AG04450 (cell line): ENCODE data around the gene FBXL5. TPM values are rescaled to one million over a fixed set of nuclear protein-coding genes. Genes with fewer than 3 reads are reported as not detected.

Source experiments
- CTCF ChIA-PET: fragments of 300-600, 350-600 bp; formaldehyde crosslinking; extraction: SDS; loops from one replicate; lab custom pipeline; 2022; ENCODE audit warnings: antibody characterized with exemption, inconsistent platforms; lab: Charles Lee
- POLR2A ChIA-PET: fragments of 350-600 bp; formaldehyde crosslinking; extraction: SDS; loops from one replicate; lab custom pipeline; 2021; ENCODE audit warnings: antibody characterized with exemption, inconsistent platforms; lab: Yijun Ruan, JAX
- DNase-seq: peaks from one replicate; pipeline ENCODE4 v3.0.0-alpha.2; 2011; ENCODE audit warnings: low read depth, low spot score
- H3K27ac ChIP-seq: one replicate; pipeline ENCODE4 v1.5.1; 2012; ENCODE audit warnings: low read depth, low read length, control low read depth
- H3K27me3 ChIP-seq: one replicate; pipeline ENCODE4 v1.6.0; 2012; ENCODE audit warnings: low read length; ENCODE audit not compliant: control insufficient read depth, insufficient read depth
- H3K4me3 ChIP-seq: 2 replicates; pipeline ENCODE4 v1.5.1; 2011; ENCODE audit warnings: mild to moderate bottlenecking, low read depth, low read length, control low read depth
- H3K9me3 ChIP-seq: 2 replicates; pipeline ENCODE4 v1.5.1; 2012; ENCODE audit warnings: low read length; ENCODE audit not compliant: control insufficient read depth, insufficient read depth
- polyA plus RNA-seq: library from polyadenylated mRNA; depleted of rRNA; stranded (reverse); fragments of >200 nt; gene quantifications from 2 replicates; pipeline ENCODE4 v1.2.3, GENCODE V29; 2011
- TF ChIP-seq, protein P1 (sequence below): IDR thresholded peaks from 2 replicates; pipeline ENCODE4 v1.5.1; 2011; ENCODE audit warnings: low read depth, low read length, control low read depth, inconsistent platforms

Gene FBXL5
- polyA plus RNA-seq, 1 experiment: 56.4 TPM

GRCh38 chr4:15658781-15659180 lies 3.6 kb upstream of the FBXL5 start:
- ChIA-PET POLR2A (no interaction called here), CTCF (no interaction called here)
- H3K4me3 ChIP-seq: no peak overlapping the region
- no peaks in the 10 kb centered on the region for H3K27me3 ChIP-seq
- no peak for DNase-seq
- H3K27ac ChIP-seq: no peak overlapping the region
- TF ChIP-seq, protein P1, sequence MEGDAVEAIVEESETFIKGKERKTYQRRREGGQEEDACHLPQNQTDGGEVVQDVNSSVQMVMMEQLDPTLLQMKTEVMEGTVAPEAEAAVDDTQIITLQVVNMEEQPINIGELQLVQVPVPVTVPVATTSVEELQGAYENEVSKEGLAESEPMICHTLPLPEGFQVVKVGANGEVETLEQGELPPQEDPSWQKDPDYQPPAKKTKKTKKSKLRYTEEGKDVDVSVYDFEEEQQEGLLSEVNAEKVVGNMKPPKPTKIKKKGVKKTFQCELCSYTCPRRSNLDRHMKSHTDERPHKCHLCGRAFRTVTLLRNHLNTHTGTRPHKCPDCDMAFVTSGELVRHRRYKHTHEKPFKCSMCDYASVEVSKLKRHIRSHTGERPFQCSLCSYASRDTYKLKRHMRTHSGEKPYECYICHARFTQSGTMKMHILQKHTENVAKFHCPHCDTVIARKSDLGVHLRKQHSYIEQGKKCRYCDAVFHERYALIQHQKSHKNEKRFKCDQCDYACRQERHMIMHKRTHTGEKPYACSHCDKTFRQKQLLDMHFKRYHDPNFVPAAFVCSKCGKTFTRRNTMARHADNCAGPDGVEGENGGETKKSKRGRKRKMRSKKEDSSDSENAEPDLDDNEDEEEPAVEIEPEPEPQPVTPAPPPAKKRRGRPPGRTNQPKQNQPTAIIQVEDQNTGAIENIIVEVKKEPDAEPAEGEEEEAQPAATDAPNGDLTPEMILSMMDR: no peak
- H3K9me3 ChIP-seq: peaks cover 5% of the 10 kb centered on the region

- Histone ChIP-seq H3K9me3 (peaks cover 5% of the 10 kb centered on the region), H3K27ac (no peak overlapping the region), H3K4me3 (no peak overlapping the region), H3K27me3 (no peaks in the 10 kb centered on the region)
- ChIA-PET CTCF (no interaction called here), POLR2A (no interaction called here)
- no peak for DNase-seq
- TF ChIP-seq, protein P1: no peak
Measured at GRCh38 chr4:15658136-15658770, 3.1 kb upstream of the FBXL5 start.

DNA sequence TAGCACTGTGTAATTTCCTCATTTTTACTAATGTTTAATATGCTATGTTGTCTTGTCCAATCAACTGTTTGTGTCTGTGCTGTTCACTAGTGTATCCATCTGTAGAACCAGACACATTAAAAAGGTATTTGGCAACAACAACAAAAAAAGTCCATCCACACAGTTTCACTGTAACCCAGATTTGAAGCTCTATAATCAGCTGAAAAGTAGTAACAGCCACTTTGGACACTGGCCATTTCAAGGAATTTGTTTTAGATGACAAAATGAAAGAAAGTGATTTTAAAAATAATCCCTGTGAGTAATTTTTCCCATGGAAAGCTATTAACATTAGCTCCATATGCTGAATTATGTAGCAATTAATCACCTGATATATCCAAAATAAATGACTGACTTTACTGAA lies 2.2 kb upstream of the FBXL5 start:
- CTCF ChIA-PET: interaction anchor here (1.3 to 1.9 kb wide), 2 partner anchors 72 to 178 kb away, joined by 3 to 5 read pairs; no protein-coding TSS in a partner anchor
- no peaks in the 10 kb centered on the region for H3K27me3 ChIP-seq
- POLR2A ChIA-PET: interaction anchor here (0.6 to 4.4 kb wide), 2 partner anchors 24 to 151 kb away, joined by 4 to 25 read pairs; partner anchors contain the start of gene FAM200B
- TF ChIP-seq, protein P1: no peak
- peaks cover 5% of the 10 kb centered on the region for H3K9me3 ChIP-seq
- no peak overlapping the region for H3K27ac ChIP-seq
- H3K4me3 ChIP-seq: no peak overlapping the region
- no peak for DNase-seq

GRCh38 chr4:15656038-15656470 lies 897 bp upstream of the FBXL5 start:
- peak overlapping the region; percentile 97 for H3K27ac ChIP-seq
- H3K27me3 ChIP-seq: no peaks in the 10 kb centered on the region
- DNase-seq: no peak
- TF ChIP-seq, protein P1: no peak
- H3K4me3 ChIP-seq: peak overlapping the region; percentile 61
- CTCF ChIA-PET: interaction anchor here (1.9 kb wide), 1 partner anchor 177 kb away, joined by 5 read pairs; no protein-coding TSS in a partner anchor
- POLR2A ChIA-PET: interaction anchor here (4.4 kb wide), 1 partner anchor 26 kb away, joined by 25 read pairs; the partner anchor contains the start of gene FAM200B
- peaks cover 5% of the 10 kb centered on the region for H3K9me3 ChIP-seq

DNA sequence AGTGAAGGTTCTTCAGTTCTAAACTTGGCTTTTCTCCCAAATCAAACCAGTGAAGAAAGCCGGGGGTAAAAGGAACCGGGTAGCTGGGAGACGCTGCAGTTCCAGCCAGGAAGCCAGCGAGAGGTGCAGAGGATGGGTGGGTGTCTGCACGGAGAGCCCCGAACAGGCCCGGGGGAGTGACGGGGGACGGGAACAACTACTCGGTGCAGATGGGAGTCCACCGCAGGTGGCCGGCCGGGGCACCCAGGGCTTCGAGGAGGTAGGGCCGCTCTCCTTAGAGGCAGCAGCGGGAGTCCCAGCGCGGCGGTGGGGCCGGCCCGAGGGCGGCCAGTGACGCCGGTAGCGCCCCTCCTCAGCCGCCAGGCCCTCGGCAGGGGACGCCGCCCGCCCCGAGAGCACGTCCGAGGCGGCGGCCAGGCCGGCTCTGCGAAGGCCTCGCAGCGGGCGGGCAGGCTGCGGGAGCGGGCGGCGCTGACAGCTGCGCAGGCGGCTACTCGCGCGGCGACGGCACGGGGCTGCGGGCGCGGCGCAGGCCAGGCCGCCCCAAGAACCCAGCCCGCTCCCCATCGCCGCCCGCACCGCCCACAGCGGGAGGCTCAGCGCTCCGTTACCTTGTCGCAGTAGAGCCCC lies 449 bp downstream of the FBXL5 start:
- Histone ChIP-seq H3K4me3 (peak overlapping the region; percentile 77), H3K27ac (peak overlapping the region; percentile 60), H3K27me3 (no peaks in the 10 kb centered on the region), H3K9me3 (peaks cover 5% of the 10 kb centered on the region)
- ChIA-PET POLR2A (interaction anchor here (0.7 to 4.4 kb wide), 6 partner anchors 12 to 165 kb away, joined by 3 to 25 read pairs (median 4); partner anchors contain the start of gene FAM200B), CTCF (interaction anchor here (0.7 to 1.1 kb wide), 2 partner anchors 54 to 151 kb away, joined by 3 read pairs; no protein-coding TSS in a partner anchor)
- TF ChIP-seq, protein P1: no peak
- no peak for DNase-seq
